HG02840 (cell line): ENCODE measurements around the gene DNM2.

ENCODE experiments used
- ATAC-seq: cut with Tn5 transposase; IDR thresholded peaks from one replicate; pipeline ENCODE4 v1.9.1; 2021; ENCODE audit warnings: mild to moderate bottlenecking, moderate library complexity, moderate number of reproducible peaks; ENCODE audit not compliant: unreplicated experiment, low FRiP score

The DNM2 gene

DNA sequence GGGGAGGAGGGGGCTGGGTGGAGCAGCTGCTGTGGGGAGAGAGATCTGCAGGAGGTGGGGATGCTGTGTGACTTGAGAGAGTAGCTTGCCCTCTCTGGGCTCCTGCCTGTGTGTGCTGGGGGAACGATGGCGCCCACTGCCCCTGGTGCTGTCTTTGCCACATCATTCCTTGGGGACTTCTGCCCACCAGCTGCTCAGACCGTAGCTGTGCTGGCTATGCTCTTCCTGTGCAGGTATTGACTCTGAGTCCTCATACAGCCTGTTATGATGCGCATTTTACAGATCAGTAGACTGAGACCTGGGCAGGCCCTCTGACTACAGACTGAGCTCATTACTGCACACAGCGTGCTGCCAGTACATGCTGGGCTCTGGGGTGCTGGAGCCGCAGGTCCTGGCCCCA is 51.1 kb downstream of the DNM2 start:
- ATAC-seq = no peak

DNA sequence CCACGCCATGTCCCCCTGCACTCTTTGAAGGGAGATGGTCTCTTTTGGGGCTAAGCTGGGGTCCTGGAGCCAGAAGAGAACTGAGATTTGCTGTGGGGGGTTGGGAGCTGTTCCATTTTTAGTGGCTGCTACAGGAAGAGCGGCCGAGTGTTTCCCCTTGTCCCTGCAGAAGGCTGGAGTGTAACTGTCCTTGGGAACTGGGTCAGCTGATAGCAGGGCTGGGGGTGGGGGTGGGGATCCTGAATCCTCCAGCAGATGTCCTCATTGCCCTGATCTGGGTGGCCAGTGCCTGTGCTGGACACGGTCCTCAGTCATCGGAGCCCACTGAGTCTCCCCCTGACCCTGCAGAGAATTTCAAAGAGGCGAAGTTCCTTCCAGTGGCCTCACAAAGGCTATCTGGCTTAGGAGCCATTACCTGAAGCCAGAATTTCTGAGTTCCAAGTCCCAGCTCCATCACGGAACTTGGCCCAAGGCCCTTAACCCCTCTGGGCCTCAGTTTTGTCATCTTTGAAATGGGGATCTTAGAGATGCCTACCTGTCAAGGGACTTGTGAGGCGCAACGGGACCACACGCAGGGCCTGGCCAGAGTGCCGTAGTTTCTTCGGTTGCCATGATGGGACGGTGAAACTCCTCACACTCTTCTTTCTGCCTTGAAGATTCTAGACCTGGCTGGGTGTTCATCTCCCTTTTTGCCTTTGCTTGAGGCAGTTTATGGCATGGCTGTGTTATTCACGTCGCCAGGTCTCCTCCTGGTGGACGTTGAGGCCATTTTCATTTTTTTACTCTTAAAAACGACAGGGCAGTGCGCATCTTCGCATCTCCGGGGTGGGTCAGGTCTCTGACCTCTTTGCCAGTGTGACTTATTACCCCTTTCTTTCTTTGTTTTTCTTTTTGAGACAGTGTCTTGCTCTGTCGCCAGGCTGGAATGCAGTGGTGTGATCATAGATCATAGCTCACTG is 51.9 kb downstream of the DNM2 start:
- no peak for ATAC-seq

DNA sequence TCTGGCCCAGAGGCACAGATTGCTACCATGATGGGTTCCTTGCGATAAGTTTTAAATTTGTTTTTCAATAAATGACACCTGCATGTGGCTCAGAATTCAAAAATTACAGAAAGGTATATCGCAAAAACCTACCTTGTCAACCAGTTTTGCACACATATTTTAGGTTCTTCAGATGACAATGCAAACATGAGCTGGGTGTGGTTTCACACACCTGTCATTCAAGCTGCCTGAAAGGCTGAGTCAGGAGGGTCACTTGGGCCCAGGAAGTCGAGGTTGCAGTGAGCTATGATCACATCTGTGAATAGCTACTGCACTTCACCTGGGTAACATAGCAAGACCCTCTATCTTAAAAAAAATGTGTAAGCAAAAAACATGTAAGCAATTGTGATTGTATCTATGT is 56.1 kb downstream of the DNM2 start:
- ATAC-seq = no peak

DNA sequence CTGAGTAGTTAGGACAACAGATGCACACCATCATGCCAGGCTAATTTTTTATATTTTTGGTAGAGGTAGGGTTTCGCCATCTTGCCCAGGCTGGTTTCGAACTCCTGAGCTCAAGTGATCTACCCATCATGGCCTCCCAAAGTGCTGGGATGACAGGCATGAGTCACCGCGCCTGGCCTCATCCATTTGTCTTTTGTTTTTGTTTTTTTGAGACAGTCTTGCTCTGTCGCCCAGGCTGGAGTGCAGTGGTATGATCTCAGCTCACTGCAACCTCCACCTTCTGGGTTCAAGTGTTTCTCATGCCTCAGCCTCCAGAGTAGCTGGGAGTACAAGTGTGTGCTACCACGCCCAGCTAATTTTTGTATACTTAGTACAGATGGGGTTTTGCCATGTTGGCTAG is 57.0 kb downstream of the DNM2 start:
- no peak for ATAC-seq

DNA sequence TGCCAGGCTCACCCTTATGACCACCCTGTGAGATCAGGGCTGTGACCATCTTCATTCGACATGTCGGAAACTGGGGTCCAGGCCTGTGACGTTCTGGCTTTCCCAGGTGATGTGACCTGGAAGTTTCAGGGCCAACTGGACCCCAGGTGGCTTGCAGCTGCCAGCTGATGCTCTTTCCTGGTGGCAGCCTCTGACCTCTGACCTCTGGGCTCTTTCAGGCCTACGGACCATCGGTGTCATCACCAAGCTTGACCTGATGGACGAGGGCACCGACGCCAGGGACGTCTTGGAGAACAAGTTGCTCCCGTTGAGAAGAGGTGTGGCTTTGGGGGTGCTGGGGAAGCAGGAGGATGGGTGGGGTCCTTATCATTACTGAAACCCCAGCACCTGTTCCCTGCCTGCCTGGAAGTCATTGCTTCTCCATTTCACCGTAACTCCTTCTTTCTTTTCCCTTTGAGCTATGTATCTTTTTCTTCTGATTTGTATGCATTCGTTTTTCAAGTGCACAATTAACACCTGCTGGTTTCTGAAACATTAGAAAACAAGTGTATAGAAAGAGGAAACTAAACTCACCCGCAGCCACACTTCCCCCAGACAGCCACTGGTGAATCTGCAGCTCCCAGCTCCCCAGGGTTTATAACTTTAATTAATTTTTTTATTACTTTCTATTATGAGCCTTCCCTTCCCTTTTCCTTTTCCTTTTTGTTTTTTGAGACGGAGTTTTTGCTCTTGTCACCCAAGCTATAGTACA is 59.2 kb downstream of the DNM2 start:
- no peak for ATAC-seq

DNA sequence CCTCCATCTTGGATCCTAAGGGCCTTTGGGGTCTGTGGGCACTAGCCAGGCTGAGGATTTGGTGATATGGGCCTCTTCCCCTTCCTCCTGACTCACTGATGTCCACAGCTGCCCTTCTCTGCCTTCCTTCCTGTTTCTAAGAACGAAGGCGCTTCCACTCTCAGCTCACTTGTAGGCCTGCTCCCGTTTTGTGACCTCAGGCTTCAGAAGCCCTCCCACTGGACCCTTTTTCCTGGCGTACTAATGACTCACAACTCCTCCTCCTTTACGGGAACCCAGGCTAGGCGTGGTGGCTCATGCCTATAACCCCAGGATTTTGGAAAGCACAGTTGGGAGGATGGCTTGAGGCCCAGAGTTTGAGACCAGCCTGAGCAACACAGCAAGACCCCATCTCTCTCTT is 62.5 kb downstream of the DNM2 start:
- no peak for ATAC-seq

DNA sequence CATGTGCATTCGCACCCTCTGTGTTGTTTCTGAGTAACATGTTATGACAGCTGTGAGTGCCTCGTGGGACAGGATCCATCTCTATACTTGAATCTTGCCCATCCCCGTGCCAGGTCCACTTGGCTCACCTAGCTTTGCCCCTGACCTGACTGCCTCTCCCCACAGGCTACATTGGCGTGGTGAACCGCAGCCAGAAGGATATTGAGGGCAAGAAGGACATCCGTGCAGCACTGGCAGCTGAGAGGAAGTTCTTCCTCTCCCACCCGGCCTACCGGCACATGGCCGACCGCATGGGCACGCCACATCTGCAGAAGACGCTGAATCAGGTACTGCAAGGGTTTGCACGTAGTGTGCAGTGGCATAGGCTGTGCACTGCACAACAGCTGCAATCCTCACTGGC is 64.9 kb downstream of the DNM2 start:
- no peak for ATAC-seq

DNA sequence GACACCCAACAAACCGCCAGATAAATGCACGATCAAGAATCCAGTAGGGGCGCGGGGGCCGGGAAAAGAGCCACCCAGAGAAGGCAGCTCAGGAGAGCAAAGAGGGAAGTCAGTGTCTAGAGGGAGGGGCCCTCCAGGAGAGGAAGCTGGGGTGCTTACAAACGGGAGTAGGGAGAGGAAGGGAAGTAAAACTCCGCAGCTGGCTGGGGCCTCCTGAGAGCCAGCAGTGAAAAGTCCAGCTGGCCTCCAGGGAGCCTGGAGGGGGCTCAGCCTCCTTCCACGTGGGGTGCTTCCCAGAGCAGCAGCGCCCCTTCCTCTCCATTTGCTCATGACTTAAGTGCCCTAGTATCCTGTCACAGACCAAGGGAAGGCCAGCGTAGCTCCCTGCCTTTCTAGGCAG is 66.4 kb downstream of the DNM2 start:
- ATAC-seq = no peak

DNA sequence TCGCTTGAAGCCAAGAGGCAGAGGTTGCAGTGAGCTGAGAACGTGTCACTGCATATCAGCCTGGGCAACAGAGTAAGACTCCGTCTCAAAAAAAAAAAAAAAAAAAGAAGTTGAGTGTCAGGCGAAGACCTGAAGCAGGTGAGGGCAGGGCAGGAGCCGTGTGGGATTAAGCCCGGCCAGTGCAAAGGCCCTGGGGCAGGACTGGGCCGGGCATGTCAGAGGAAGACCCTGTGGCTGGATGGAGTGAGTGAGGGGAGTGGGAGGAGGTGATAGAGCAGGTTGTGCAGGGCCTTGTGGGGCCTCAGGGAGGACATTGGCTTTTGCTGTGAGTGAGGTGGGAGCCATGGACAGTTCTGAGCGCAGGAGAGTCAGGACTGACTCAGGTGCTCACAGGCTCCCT is 70.3 kb downstream of the DNM2 start:
- no peak for ATAC-seq

DNA sequence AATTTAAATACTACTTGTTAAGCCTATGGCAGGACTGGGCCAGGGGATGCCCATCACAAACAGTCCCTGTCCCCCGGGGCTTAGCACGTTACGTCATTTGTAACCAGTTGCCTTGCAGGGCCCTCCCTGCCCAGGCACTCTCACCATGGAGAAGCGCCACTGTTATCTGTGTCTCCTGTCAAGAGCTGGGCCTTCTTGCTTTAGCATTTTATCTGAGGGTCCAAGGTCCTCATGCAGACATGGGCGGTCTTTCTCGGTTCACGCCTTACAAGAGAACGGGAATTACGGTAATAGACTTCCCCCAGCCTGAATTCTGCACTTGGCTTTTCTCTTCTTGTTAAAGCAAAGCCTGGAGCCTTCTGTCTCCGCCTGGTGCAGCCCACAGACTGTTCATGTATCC is 72.0 kb downstream of the DNM2 start:
- no peak for ATAC-seq

DNA sequence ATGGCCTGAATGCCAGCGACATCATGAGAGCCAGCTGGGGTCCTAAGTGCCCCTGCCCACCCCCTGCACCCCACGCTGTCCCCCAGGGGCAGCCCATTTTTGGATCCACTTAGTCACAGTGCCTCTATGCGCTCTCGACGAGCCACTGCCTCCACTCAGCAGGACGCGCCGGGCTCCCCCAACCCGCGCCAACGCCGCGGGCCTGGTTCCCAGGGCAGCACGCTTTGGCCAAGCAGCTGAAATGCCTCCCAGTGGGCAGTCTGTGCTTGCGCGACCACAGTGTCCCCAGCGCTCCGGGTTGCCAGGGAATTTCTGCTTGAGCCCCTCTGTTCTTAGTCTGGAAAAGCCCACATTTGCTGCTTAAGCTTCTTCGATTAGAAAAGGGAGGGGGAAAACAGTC is 78.8 kb downstream of the DNM2 start:
- ATAC-seq = no peak

DNA sequence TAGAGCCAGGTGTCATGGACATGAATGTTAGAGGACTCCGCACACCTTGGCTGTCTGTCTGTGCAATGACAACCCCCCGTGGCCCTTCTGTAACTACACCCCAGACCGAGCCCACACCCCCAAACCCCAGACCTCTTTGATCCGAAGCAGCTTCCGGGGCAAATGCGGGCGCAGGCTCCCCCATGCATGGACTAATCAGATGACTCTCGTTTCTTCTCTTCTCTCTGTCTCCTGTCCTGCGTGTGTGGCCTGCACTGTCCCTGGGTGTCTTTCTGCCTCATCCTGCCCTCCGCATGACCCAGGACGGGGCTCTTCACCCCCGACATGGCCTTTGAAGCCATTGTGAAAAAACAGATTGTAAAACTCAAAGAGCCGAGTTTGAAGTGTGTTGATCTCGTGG is 79.2 kb downstream of the DNM2 start:
- no peak for ATAC-seq

DNA sequence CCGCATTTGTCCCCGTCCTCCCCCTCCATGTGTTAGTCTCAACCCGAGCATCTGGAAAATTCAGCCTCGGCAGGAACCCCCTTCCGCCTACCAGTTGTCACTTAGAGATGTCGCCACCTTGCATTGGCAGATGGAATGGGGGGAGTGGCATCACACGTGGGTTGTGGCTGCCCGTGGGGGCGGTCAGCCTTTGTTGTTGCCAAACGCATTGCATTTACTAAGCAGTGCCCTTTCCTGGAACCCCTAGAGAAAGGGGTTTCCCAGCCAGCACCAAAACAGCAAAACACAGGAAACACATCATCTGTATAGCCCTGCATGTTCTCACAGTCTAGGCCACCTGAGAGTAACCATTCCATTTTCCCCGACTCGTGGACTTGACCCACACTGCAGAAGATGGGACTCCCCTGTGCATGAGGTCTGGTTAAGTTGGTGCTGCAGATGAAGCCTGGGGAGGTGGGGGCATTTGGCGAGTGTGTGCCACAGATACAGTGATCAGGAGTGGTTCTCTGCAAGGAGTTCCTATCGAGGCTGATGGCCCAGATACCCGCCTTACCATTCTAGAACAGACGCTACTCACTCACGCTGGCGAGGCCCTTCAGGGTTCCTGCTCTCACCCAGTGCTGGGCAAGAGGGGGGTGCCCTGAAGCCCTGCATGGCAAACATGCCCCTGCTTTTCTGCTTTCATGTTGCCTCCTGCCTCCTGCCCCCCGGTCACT is 79.8 kb downstream of the DNM2 start:
- no peak for ATAC-seq

DNA sequence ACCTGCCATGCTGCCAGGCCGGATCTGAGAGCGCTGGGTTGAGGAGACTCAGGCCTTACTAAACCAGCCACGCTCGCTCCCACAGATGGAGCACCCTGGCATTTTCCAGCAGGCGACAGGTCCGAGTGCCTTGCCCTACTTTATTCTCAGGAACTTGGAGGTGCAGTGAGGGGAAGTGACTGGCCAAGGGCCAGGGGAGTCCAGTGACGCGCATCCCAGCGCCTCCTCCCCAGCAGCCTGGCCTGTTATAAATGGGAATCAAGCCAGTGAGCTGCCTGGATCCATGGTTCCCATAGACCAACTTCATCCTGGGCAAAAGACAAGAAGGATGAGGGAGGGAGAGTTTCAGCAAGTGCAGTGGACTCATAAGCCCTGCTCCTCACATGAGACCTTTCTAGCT is 82.6 kb downstream of the DNM2 start:
- ATAC-seq = no peak

DNA sequence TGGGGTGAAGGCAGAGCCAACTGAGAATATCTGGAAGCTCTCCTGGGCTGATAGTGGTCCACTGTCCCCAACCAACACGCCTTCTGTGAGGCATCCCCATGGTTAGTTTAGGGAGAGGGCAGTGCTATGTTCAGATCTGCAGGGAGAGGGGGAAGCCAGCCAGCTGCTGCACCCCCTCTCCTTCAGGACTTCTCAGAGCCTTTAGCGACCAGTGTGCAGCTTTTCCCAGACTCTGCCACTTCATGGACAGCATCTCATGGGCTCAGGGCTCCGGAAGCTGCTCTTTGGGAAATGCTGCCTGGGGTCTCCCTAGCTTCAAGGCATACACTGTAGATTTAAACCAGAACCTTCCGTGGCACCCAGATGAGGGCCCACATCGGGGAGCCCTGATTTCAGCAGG is 84.6 kb downstream of the DNM2 start:
- no peak for ATAC-seq

DNA sequence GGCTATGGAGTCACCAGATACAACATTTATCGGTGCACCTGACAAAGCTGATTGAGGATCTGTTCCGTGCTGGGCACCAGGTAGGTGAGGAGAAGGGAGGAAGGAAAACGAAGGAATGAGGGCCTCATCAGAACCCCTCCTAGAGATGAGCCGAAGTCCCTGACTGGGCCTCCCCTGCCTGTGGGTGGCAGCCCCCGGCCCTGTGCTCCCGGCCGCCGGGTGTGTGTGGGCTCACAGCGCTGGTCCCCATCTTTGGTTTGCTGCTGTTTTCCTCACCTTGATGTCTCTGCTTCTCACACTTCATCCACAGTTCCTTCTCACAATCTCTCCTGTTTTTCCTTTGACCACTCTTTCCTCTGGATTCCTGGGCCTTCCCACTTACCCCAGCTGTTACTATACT is 85.4 kb downstream of the DNM2 start:
- ATAC-seq = no peak

DNA sequence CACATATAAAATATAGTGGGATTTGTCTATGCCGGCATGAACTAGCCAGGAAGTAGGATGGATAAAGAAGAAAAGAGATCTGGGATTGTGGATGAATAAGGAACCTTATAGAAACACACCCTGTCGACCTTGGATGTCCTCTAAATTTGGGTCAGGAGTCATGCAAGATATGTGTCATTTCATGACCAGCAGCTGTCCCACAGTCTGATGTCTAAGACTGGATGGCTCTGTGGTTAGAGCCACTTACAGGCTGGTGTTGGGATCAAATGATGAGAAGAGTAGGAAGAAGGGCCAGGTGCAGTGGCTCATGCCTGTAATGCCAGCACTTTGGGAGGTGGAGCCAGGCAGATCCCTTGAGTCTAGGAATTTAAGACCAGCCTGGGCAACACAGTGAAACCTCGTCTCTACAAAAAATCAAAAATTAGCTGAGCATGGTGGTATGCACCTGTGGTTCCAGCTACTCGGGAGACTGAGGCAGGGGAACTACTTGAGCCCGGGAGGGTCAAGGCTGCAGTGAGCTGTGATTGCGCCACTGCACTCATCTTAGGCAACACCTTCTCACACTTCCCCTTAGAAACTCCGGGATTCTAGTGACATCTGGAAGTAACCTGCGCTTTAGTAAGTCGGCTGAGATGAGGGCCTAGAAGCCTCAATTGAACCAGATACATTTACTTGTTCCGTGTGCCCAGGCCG is 87.3 kb downstream of the DNM2 start:
- no peak for ATAC-seq

DNA sequence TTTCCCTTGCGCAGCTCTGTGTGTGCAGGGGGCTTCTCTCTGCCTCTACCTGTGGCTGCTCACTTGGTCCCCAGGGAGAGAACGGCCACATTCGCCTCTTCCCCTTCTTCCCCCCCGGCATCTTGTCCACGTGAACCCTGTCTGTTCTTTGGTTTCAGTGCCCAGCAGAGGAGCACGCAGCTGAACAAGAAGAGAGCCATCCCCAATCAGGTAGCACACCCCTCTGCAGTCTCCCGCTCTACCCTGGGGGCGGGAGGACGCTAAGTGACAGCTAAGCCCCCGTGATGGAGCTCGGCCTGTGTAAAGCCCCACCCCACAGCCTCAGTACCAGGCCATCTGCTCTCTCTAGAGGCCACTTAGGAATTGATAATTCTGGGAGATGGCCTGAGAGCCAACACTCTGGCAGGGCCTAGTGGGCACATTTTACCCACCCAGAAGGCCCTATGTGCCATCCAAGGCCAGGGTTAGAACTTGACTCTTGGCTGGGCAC is 87.9 kb downstream of the DNM2 start:
- no peak for ATAC-seq

DNA sequence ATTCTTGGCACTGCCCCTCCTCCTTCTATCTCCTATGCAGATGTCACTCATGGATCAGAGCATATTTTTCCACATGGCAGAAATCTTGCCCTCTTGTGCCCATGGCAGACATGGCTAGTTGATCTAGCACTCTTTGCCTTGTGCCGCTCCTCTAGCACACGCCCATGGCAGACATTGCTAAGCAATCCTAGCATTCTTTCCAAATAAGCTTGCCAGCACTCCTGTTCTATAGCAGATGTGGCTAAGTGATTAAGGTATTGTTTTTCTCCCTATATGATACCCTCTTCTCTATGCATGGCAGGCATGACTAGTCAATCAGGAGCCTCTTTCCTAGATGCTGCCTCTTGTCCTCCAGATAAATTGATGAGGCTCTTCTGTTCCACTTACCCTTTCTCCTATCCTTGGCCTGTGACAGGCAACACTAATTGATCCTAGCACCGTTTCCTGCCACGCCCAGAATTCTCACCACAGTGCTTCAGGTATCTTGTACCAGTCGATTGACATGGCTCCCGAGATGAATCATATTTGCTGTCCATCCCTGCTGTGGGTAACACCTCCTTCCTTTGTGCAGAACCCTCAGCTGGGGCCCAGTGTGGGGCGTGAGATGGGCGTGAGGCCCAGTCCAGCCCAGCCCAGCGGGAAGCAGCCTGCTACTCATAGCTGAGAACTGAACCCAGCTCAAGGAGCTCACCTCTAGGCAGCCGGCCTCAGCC is 91.2 kb downstream of the DNM2 start:
- no peak for ATAC-seq
